ENCODE measurements around the gene ZCCHC8. TPM values are rescaled to one million over a fixed set of nuclear protein-coding genes. Genes with fewer than 3 reads are reported as not detected.
"Not testable (repeated sequence)": the region's sequence is repeated elsewhere in the genome, so short reads cannot be mapped to it uniquely, and the experiment has no call there.

ZCCHC8 gene
- polyA plus RNA-seq, 6 donors from 2014 or later: 6.2 to 15.7 (median 12.8) TPM

DNA sequence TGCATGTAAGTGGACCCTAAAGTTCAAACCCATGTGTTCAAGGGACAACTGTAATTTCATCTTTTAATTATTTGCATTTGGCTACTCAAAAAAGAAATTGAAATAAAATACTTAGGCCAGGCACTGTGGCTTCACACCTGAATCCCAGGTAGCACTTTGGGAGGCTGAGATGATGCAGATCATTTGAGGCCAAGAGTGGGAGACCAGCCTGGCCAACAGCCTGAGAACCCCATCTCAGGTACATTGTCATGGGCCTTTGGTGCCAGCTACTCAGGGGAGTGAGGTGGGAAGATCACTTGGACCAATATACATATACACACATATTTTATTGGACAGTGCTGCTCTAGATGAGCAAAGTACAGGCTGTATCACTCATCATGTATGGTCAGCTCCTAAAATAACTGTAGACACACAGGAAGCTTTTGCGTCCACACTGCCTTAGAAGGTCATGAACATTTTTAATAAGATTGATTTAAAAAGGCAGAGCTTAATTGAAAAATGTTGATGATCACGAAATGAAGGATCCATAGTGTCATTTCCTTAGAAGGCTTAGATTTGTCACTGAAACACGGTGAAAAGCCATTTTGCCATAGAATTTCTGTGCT is 2.5 kb upstream of the ZCCHC8 start:
- ATAC-seq (ENCODE audit: low read depth in 2 of 2) (no peak), DNase-seq (no peak)
- H3K4me3 Mint-ChIP-seq: peak overlapping the region in 3 of 8 donors; percentile 6 to 54 (median 48)
- H3K4me1 Mint-ChIP-seq: peaks cover 25 to 40% (median 30%) of the 10 kb centered on the region in 3 donors
- no peaks in the 10 kb centered on the region for H3K9me3 Mint-ChIP-seq
- peaks cover 0 to 8% of the 10 kb centered on the region in 2 donors for H3K36me3 Mint-ChIP-seq
- no peaks in the 10 kb centered on the region for H3K27me3 Mint-ChIP-seq
- H3K27ac Mint-ChIP-seq: peak overlapping the region in 3 of 6 donors; percentile 34 to 52 (median 51)

DNA sequence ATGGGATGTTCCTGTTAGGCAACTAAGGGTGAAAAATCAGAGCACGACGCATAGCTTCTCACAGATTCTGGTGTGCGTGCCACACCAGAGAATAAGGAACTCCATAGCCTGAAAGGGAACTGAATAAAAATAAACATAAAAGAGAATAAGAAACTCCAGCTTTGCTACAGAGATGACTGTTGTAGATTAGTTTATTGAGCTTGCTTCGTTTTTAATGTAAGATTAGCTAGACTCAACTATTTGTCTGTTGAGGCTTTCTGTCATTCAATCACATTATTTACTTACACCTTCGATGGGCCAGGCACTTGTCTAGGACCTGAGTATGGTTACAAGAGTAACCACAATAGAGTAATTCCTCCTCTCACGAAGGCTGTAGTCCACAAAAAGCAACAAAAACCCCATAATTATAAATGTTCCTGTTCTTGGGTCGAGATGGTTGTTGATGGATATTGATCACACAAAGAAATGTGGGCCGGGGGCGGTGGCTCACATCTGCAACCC is 807 bp upstream of the ZCCHC8 start:
- H3K27me3 Mint-ChIP-seq: no peaks in the 10 kb centered on the region
- H3K36me3 Mint-ChIP-seq: peaks cover 0 to 8% of the 10 kb centered on the region in 2 donors
- ATAC-seq (ENCODE audit: low read depth in 2 of 2) (peak; percentile 13 to 18), DNase-seq (no peak)
- peak overlapping the region; percentile 86 to 99 (median 96) for H3K4me3 Mint-ChIP-seq
- peaks cover 25 to 50% (median 30%) of the 10 kb centered on the region in 3 donors for H3K4me1 Mint-ChIP-seq
- no peaks in the 10 kb centered on the region for H3K9me3 Mint-ChIP-seq
- peak overlapping the region; percentile 95 to 98 (median 96) for H3K27ac Mint-ChIP-seq

DNA sequence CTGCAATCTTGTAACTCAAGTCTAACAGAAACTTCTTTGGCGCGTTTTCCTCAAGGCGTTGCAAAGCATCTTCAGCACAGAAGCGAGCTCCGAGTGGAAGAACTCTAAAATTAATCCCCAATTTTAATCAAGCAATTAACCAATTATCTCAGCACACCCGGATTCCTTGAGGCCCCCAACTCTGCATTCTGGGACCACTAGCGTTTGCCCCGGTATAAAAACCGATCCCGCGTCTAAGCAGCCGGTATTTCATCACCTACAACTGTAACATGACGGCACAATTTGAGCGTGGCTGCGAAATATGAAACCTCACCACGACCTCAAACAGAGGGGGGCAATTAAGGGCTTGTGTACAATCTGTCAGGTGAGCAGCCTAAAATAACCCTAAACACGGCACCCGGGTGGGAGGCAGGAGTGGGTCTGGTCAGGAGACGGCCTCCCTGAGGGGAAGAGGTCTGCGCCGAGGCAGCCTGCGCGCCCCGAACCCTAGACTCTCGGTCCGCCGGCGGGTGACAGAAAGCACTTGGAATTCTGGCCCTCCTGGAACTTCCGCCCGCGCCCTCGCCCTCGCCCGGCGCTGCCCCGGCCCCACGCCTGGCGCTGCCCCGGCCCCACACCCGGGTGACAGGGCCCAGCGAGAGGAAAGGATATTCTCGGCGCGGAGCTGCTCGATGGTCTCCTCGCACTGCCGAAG is 594 bp downstream of the ZCCHC8 start:
- DNase-seq: peak; percentile 35
- Mint-ChIP-seq H3K36me3 (peaks cover 0 to under 1% of the 10 kb centered on the region in 2 donors), H3K4me3 (peak overlapping the region; percentile 86 to 99 (median 96)), H3K9me3 (no peaks in the 10 kb centered on the region), H3K27ac (peak overlapping the region; percentile 95 to 98 (median 96)), H3K4me1 (peaks cover 20 to 57% (median 34%) of the 10 kb centered on the region in 3 donors), H3K27me3 (no peaks in the 10 kb centered on the region)
- ATAC-seq (ENCODE audit: low read depth in 2 of 2): peak; percentile 4 to 5

DNA sequence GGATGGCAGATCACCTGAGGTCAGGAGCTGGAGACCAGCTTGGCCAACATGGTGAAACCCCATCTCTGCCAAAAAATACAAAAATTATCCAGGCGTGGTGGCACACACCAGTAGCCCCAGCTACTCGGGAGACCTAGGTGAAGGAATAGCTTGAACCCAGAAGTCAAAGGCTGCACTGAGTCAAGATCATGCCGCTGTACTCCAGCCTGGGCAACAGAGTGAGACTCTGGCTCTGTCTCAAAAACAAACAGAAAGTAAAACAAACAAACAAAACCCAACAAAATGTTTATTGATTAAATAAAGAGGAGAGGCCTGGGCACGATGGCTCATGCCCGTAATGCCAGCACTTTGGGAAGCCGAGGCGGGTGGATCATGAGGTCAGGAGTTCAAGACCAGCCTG is 5.5 kb downstream of the ZCCHC8 start:
- H3K4me3 Mint-ChIP-seq: peak overlapping the region in 1 of 8 donors; percentile 36
- no peaks in the 10 kb centered on the region for H3K9me3 Mint-ChIP-seq
- DNase-seq (no peak), ATAC-seq (ENCODE audit: low read depth in 2 of 2) (no peak)
- H3K27ac Mint-ChIP-seq: no peak overlapping the region
- H3K36me3 Mint-ChIP-seq: peaks cover 9 to 12% of the 10 kb centered on the region in 2 donors
- H3K27me3 Mint-ChIP-seq: no peaks in the 10 kb centered on the region
- H3K4me1 Mint-ChIP-seq: peaks cover 4 to 57% (median 22%) of the 10 kb centered on the region in 3 donors

DNA sequence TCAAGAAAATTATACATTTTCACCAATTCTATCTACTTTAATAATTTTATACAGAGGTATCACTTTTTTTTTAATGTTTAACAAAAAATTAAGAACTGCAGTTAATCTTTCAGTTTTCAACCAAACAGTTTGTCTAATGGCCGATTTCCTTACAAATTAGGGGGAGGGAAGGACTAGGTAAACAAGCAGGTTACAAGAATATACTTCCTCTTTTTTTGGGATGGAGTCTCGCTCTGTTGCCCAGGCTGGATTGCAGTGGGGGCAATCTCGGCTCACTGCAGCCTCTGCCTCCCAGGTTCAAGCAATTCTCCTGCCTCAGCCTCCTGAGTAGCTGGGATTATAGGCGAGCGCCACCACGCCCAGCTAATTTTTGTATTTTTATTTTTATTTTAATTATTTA is 7.5 kb downstream of the ZCCHC8 start:
- ATAC-seq (ENCODE audit: low read depth in 2 of 2); H3K27me3 Mint-ChIP-seq; H3K9me3 Mint-ChIP-seq: not testable (repeated sequence)

DNA sequence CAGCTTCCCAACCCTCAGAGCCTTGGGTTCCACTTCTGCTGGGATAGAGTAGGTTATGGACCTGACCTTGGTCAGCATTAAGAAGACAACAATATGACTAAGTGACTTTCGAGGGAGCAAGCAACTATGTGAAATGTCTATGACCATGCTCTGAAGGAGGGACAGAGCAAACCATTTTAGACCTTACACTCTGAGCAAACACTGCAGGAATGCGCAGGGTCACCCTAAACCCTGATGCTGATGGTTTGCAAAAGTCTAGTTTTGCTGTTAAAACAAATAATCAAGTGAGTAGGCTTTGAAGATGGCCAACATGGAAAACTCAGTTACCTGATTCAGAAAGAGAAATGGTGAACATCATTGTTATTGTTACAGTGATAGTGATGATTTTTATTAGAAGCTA is 8.7 kb downstream of the ZCCHC8 start:
- H3K36me3 Mint-ChIP-seq: peaks cover 17 to 22% of the 10 kb centered on the region in 2 donors
- H3K27me3 Mint-ChIP-seq: no peaks in the 10 kb centered on the region
- ATAC-seq (ENCODE audit: low read depth in 2 of 2): no peak
- no peaks in the 10 kb centered on the region for H3K9me3 Mint-ChIP-seq
- DNase-seq: no peak
- H3K27ac Mint-ChIP-seq: no peak overlapping the region
- no peak overlapping the region for H3K4me3 Mint-ChIP-seq
- peaks cover 0 to 30% (median 19%) of the 10 kb centered on the region in 3 donors for H3K4me1 Mint-ChIP-seq

More for the DNA sequence above, 7.5 kb downstream of the ZCCHC8 start:
- not testable (repeated sequence) for H3K27ac Mint-ChIP-seq, H3K4me3 Mint-ChIP-seq, DNase-seq
- Mint-ChIP-seq H3K36me3 (peaks cover 17 to 19% of the 10 kb centered on the region in 2 donors), H3K4me1 (peaks cover 0 to 37% (median 19%) of the 10 kb centered on the region in 3 donors)

DNA sequence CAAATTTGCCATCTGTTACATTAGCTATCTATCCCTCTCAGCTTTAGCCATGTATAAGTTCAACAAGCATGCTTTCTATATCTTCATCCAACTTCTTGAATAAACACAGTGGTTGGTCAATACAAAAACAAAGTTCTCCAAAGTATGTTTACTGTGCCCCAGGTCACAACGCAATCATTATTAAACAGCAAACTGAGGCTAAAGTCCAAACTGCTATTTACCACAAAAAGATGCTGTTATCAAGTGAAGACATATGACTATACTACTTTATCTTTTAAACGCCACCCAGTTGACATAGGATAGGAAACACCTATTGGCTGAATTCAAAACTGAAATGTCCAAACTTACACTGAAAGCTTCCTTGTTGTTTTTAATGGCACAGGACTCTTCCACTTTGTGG is 11.7 kb downstream of the ZCCHC8 start:
- no peak overlapping the region for H3K27ac Mint-ChIP-seq
- H3K36me3 Mint-ChIP-seq: peaks cover 21 to 42% of the 10 kb centered on the region in 2 donors
- H3K4me3 Mint-ChIP-seq: no peak overlapping the region
- ATAC-seq (ENCODE audit: low read depth in 2 of 2): no peak
- peaks cover 8 to 14% (median 8%) of the 10 kb centered on the region in 3 donors for H3K4me1 Mint-ChIP-seq
- no peak for DNase-seq
- H3K27me3 Mint-ChIP-seq: no peaks in the 10 kb centered on the region
- no peaks in the 10 kb centered on the region for H3K9me3 Mint-ChIP-seq

DNA sequence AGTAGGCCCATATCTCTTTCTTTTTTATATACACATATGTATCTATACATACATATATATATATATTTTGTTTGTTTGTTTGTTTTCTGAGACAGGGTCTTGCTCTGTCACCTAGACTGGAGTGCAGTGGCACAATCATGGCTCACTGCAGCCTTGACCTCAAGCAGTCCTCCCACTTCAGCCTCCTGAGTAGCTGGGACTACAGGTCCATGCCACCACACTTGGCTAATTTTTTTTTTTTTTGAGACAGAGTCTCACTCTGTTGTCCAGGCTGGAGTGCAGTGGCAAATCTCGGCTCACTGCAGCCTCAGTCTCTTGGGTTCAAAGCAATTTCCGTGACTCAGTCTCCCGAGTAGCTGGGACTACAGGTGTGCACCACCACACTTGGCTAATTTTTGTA is 12.9 kb downstream of the ZCCHC8 start:
- H3K27me3 Mint-ChIP-seq; H3K4me3 Mint-ChIP-seq; DNase-seq; H3K4me1 Mint-ChIP-seq; H3K9me3 Mint-ChIP-seq; ATAC-seq (ENCODE audit: low read depth in 2 of 2); H3K27ac Mint-ChIP-seq: not testable (repeated sequence)
- peaks cover 26 to 42% of the 10 kb centered on the region in 2 donors for H3K36me3 Mint-ChIP-seq

DNA sequence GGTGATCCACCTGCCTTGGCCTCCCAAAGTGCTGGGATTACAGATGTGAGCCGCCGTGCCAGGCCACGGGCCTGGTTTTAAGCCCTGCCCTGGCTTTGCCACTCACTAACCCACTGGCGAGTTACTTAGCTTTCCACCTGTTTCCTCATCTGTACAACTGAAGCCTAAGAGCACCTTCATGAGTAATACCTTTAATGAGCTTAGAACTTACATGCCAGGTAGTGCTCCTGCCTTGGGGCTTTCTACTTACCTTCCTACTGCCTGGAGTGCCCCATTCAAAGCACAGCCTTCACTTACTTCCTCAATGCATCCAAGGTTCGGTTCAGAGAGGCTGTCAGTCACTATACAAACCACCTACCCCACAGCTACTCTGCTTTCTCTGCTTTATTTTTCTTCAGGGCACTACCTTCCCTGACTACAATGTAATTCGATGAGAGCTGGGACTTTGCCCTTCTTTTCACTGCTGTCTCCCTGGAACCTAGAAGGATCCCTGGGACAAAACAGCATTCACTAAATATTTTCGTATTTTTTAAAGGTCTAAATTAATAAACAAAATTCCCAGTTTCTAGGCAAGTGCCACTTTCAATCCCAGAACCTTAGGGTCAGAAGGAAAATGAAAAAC is 13.8 kb downstream of the ZCCHC8 start:
- H3K9me3 Mint-ChIP-seq: no peaks in the 10 kb centered on the region
- DNase-seq (no peak), ATAC-seq (ENCODE audit: low read depth in 2 of 2) (no peak)
- peaks cover 21 to 42% of the 10 kb centered on the region in 2 donors for H3K36me3 Mint-ChIP-seq
- no peak overlapping the region for H3K4me3 Mint-ChIP-seq
- H3K27me3 Mint-ChIP-seq: no peaks in the 10 kb centered on the region
- peaks cover 3 to 8% (median 8%) of the 10 kb centered on the region in 3 donors for H3K4me1 Mint-ChIP-seq
- peak overlapping the region in 1 of 6 donors; percentile 43 for H3K27ac Mint-ChIP-seq

DNA sequence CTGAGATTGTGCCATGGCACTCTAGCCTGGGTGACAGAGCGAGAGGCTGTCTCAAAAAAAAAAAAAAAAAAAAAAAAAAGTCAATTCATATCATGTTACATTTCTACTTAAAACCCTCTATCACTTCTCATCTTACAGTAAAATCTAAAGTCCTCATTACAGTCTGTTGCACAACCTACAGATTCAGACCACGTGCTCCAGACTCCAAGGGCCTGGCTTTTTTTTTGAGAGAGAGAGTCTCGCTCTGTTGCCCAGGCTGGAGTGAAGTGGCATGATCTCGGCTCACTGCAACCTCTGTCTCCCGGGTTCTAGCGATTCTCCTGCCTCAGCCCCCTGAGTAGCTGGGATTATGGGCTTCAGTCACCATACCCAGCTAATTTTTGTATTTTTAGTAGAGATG is 14.4 kb downstream of the ZCCHC8 start:
- Mint-ChIP-seq H3K27ac (peak overlapping the region in 2 of 6 donors; percentile 34 to 65), H3K36me3 (peaks cover 19 to 42% of the 10 kb centered on the region in 2 donors)
- DNase-seq; H3K4me3 Mint-ChIP-seq; ATAC-seq (ENCODE audit: low read depth in 2 of 2); H3K9me3 Mint-ChIP-seq; H3K27me3 Mint-ChIP-seq; H3K4me1 Mint-ChIP-seq: not testable (repeated sequence)

DNA sequence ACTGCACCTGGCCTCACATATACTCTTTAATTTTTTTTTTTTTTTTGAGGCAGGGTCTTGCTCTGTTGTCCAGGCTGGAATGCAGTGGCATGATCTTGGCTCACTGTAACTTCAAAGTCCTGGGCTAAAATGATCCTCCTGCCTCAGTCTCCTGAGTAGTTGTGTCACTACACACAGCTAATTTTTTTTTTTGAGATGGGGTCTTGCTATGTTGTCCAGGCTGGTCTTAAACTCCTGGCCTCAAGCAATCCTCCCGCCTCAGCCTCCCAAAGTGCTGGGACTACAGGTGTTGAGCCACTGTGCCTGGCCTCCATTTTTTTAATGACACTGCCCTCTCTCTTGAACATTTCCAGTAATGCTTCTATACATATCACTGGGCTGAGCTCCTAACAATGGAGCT is 16.3 kb downstream of the ZCCHC8 start:
- H3K36me3 Mint-ChIP-seq: peaks cover 26 to 32% of the 10 kb centered on the region in 2 donors
- H3K27ac Mint-ChIP-seq: peak overlapping the region in 2 of 6 donors; percentile 36 to 95
- H3K9me3 Mint-ChIP-seq: not testable (repeated sequence)

DNA sequence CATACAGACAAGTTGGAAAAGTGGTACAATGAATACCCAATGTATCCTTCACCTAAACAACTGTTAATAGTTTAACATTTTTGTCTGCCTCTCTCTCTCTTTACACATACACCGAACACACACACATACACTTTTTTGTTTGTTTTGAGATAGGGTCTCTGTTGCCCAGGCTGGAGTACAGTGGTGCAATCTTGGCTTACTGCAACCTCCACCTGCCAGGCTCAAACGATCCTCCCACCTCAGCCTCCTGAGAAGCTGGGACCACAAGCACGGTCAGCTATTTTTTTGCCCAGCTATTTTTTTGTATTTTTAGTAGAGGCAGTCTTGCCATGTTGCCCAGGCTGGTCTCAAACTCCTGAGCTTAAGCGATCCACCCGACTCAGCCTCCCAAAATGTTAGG is 16.8 kb downstream of the ZCCHC8 start:
- Mint-ChIP-seq H3K27me3 (no peaks in the 10 kb centered on the region), H3K4me3 (no peak overlapping the region), H3K9me3 (no peaks in the 10 kb centered on the region), H3K4me1 (peaks cover 0 to 8% (median 3%) of the 10 kb centered on the region in 3 donors), H3K36me3 (peaks cover 24 to 28% of the 10 kb centered on the region in 2 donors), H3K27ac (peak overlapping the region in 2 of 6 donors; percentile 19 to 71)
- DNase-seq (no peak), ATAC-seq (ENCODE audit: low read depth in 2 of 2) (no peak)

More for the DNA sequence above, 16.3 kb downstream of the ZCCHC8 start:
- H3K4me3 Mint-ChIP-seq; H3K4me1 Mint-ChIP-seq; ATAC-seq (ENCODE audit: low read depth in 2 of 2); DNase-seq; H3K27me3 Mint-ChIP-seq: not testable (repeated sequence)

DNA sequence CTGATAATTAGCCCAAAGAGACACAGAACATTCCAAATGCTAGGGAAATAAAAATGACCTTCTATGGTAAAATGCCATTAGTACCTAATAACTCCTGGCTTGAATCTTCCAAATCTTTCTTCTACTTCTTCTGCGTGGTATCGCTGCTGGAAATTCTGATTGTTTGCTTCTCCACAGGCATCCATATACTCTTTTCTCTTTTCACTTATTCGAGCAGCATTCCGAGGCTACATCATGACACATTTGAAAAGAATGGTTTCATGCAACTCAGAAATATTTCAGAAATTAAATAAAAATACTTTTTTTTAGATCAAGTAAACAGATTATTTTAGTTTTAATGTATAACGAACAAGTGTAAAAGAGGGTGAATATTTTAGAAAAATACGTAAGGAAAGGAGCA is 18.9 kb downstream of the ZCCHC8 start:
- ATAC-seq (ENCODE audit: low read depth in 2 of 2): no peak
- no peak for DNase-seq
- Mint-ChIP-seq H3K9me3 (no peaks in the 10 kb centered on the region), H3K27me3 (no peaks in the 10 kb centered on the region), H3K4me1 (peaks cover 0 to 8% (median 0%) of the 10 kb centered on the region in 3 donors), H3K36me3 (peaks cover 32 to 33% of the 10 kb centered on the region in 2 donors), H3K27ac (no peak overlapping the region), H3K4me3 (no peak overlapping the region)

Measured in naive B cell (primary cell).